Karpas-422 (cell line): Measurements from ENCODE around the gene DYNLT2. TPM values are rescaled to one million over a fixed set of nuclear protein-coding genes. Genes with fewer than 3 reads are reported as not detected.
A peak's percentile ranks its signal among the peaks of the same experiment; 100 is the strongest.

Experiments used
- DNase-seq: peaks from one replicate; pipeline ENCODE4 v3.0.0-alpha.2; 2015
- H2AFZ ChIP-seq: fragments of 200-600 bp; sonication (generic); 2 replicates; pipeline ENCODE4 v1.6.1; 2014; ENCODE audit warnings: antibody characterized with exemption, low read length, mixed read lengths
- H3K27ac ChIP-seq: fragments of 200-600 bp; sonication (generic); 2 replicates; pipeline ENCODE4 v1.5.1; 2014; ENCODE audit warnings: mild to moderate bottlenecking, low read length, moderate library complexity
- H3K27me3 ChIP-seq: fragments of 200-600 bp; sonication (generic); 2 replicates; pipeline ENCODE4 v1.6.1; 2014; ENCODE audit warnings: low read length, mixed read lengths
- H3K36me3 ChIP-seq: fragments of 200-600 bp; sonication (generic); 2 replicates; pipeline ENCODE4 v1.6.1; 2014; ENCODE audit warnings: low read length, mixed read lengths; ENCODE audit not compliant: insufficient read depth
- H3K4me1 ChIP-seq: fragments of 200-600 bp; sonication (generic); 2 replicates; pipeline ENCODE4 v1.6.1; 2014; ENCODE audit warnings: mild to moderate bottlenecking, low read length, mixed read lengths
- H3K4me2 ChIP-seq: fragments of 200-600 bp; sonication (generic); 2 replicates; pipeline ENCODE4 v1.6.1; 2014; ENCODE audit warnings: low read length, low read depth, mild to moderate bottlenecking; ENCODE audit not compliant: poor library complexity, severe bottlenecking
- H3K4me3 ChIP-seq: fragments of 200-600 bp; sonication (generic); 2 replicates; pipeline ENCODE4 v1.5.1; 2014; ENCODE audit warnings: mild to moderate bottlenecking, antibody characterized with exemption, low read length, mixed read lengths
- H3K79me2 ChIP-seq: fragments of 200-600 bp; sonication (generic); 2 replicates; pipeline ENCODE4 v1.6.1; 2014; ENCODE audit warnings: mild to moderate bottlenecking, low read length, mixed read lengths
- H3K9ac ChIP-seq: fragments of 200-600 bp; sonication (generic); 2 replicates; pipeline ENCODE4 v1.6.0; 2014; ENCODE audit warnings: low read length
- H3K9me2 ChIP-seq: fragments of 200-600 bp; sonication (generic), shearing (Covaris generic); replicated peaks from 2 replicates; pipeline ENCODE4 v1.6.0; 2014; ENCODE audit warnings: mild to moderate bottlenecking, low read length, moderate library complexity; ENCODE audit not compliant: insufficient read depth
- H3K9me3 ChIP-seq: fragments of 300-700, 200-600 bp; sonication (generic); 2 replicates; pipeline ENCODE4 v1.6.1; 2014; ENCODE audit warnings: low read length, mixed read lengths
- H4K20me1 ChIP-seq: fragments of 200-600 bp; sonication (generic); 2 replicates; pipeline ENCODE4 v1.6.1; 2014; ENCODE audit warnings: mild to moderate bottlenecking, antibody characterized with exemption, low read length, low read depth; ENCODE audit not compliant: insufficient read depth
- total RNA-seq: library from RNA; depleted of rRNA; stranded (reverse); fragments of >200 nt; shearing (Covaris generic); gene quantifications from 2 replicates; pipeline ENCODE4 v1.2.3, GENCODE V29; 2014; ENCODE audit warnings: low replicate concordance

DYNLT2 gene
- total RNA-seq, 1 experiment from 2014 or later: 5.8 TPM

DNA sequence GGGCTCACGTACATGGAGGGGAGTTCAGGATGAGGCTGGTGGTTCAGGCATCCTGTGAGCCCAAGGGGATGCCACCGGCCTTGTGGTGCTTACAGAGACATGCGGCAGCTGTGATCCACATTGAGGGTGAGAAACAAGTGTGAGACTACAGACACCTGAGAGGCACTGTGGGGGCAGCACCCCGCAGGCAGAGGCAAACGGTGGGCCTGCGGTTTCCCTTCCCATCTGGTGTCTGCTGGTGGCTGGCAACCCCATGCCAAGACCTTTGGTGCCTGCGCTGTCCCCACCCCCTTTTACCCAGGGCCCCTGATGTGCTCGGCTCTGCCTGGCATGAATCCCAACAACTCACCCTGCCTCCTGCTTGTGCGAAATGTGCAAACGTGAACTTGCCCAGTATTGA, 42.0 kb upstream of the DYNLT2 start:
- H3K9ac ChIP-seq: no peak overlapping the region
- H3K9me3 ChIP-seq: no peaks in the 10 kb centered on the region
- H3K27ac ChIP-seq: no peak overlapping the region
- H3K4me3 ChIP-seq: no peak overlapping the region
- H2AFZ ChIP-seq: no peak overlapping the region
- no peaks in the 10 kb centered on the region for H3K27me3 ChIP-seq
- H3K9me2 ChIP-seq: no peaks in the 10 kb centered on the region
- H3K4me2 ChIP-seq: no peak overlapping the region
- peaks cover 13% of the 10 kb centered on the region for H3K4me1 ChIP-seq
- no peaks in the 10 kb centered on the region for H3K36me3 ChIP-seq
- H4K20me1 ChIP-seq: no peaks in the 10 kb centered on the region
- no peak for DNase-seq
- no peaks in the 10 kb centered on the region for H3K79me2 ChIP-seq

DNA sequence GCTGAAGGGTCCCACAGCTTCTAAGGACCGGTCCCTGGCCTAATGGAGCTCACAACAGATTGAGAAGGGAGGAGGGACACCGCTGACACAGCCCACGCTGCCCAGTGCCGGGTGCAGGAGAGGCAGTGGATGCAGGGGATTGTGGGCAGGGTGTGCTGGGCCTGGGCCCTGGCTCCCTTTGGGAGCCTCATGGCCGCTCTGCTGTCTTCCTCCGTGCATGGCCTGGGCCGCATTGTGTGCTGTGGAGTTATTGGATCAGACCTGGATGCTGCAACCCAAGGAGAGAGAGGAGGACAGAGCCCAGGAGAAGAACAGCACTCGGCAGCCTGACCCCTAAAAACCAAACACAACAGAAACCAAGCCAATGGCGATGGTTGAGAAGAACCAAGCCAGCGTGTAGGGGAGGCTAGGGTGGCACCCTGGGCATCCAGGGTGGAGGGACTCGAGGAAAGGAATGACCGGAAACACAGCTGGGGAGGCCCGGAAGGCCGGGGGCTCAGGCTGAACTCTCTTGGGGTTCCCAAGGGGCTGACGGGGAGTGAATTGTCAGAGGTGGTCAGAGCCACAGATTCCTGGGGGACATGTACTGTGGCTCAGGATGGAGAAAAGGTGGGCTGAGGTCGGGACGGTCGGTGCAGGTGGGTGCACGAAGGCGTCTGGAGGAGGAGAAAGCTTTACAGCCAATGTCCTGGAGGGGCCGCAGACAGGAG, 41.1 kb upstream of the DYNLT2 start:
- Histone ChIP-seq H3K27ac (no peak overlapping the region), H3K9ac (no peak overlapping the region), H3K79me2 (no peaks in the 10 kb centered on the region), H3K9me3 (no peaks in the 10 kb centered on the region), H3K9me2 (no peaks in the 10 kb centered on the region), H3K4me2 (no peak overlapping the region), H3K4me1 (peaks cover 13% of the 10 kb centered on the region), H3K4me3 (no peak overlapping the region), H4K20me1 (no peaks in the 10 kb centered on the region), H3K36me3 (no peaks in the 10 kb centered on the region), H3K27me3 (no peaks in the 10 kb centered on the region), H2AFZ (no peak overlapping the region)
- DNase-seq: no peak

DNA sequence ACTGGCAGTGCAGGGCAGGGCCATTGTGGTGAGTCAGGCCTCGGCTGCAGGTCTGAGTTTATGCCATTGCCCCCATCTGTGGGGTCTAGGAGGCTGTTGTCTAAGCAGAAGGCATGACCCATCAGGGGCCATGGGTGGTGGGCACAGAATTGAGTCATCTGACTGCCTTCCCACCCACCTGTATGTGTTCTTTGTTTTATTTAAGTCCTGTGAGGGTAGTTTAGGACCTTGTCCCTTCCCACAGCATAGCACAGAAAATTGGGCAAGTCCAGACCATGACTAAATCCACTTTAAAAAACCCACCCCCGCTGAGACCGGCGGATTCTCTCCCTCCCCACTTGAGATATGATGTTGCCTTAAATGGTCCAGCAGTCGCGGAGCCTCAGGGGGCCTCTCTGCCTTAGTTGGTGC, 40.4 kb upstream of the DYNLT2 start:
- no peak for DNase-seq
- no peak overlapping the region for H2AFZ ChIP-seq
- peaks cover 13% of the 10 kb centered on the region for H3K4me1 ChIP-seq
- no peak overlapping the region for H3K4me3 ChIP-seq
- no peaks in the 10 kb centered on the region for H3K79me2 ChIP-seq
- no peak overlapping the region for H3K4me2 ChIP-seq
- H3K27ac ChIP-seq: no peak overlapping the region
- H3K36me3 ChIP-seq: no peaks in the 10 kb centered on the region
- no peaks in the 10 kb centered on the region for H4K20me1 ChIP-seq
- H3K9me3 ChIP-seq: no peaks in the 10 kb centered on the region
- H3K9ac ChIP-seq: no peak overlapping the region
- H3K27me3 ChIP-seq: no peaks in the 10 kb centered on the region
- H3K9me2 ChIP-seq: no peaks in the 10 kb centered on the region

DNA sequence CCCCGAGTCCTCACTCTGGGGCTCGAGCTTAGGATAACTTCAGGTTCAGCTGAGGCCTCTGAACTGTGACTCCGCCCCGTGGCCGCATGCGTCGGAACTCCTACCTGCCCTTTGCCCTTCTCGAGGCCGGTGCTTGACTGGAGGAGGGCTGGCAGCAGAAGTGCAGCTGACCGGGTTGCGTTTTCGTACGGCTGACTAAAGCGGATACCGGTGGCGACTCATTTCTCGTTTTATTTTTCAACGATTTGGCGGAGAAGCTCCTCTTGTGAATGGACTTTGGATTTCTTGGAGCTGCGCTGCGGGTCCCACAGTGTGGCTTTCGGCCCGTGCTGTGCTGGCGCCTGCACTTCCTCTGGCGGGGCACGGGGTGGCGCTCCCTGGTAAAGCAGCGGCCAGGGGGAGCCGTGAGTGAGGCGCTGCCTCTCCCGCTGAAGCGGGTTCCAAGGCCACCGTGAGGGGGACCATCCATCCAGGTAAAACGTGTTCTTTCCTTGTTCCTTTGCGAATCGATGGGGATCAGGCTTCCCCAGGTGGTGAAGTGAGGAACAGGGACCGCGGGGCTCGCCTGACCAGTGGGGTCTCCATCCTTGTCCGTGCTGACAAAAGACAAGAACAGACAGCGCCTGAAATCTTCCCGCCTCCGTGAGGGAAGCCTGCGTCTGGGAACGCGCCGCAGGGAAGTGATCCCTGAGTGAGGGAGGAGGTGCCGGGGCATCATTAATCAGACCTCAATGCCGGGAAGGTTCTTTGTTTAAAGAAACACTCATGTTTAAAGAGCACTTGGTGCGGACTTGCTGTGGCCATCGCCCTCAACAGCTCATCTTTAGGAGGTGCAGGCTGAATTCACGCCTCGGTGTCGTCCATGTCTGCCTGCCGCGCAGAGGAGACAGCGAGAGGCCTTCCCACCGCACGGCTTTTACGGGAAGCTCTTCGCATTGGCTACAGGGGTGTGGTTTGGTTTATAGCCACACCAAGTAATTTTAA, 38.9 kb upstream of the DYNLT2 start:
- peak overlapping the region; percentile 54 for H3K9ac ChIP-seq
- DNase-seq: peak; percentile 83

DNA sequence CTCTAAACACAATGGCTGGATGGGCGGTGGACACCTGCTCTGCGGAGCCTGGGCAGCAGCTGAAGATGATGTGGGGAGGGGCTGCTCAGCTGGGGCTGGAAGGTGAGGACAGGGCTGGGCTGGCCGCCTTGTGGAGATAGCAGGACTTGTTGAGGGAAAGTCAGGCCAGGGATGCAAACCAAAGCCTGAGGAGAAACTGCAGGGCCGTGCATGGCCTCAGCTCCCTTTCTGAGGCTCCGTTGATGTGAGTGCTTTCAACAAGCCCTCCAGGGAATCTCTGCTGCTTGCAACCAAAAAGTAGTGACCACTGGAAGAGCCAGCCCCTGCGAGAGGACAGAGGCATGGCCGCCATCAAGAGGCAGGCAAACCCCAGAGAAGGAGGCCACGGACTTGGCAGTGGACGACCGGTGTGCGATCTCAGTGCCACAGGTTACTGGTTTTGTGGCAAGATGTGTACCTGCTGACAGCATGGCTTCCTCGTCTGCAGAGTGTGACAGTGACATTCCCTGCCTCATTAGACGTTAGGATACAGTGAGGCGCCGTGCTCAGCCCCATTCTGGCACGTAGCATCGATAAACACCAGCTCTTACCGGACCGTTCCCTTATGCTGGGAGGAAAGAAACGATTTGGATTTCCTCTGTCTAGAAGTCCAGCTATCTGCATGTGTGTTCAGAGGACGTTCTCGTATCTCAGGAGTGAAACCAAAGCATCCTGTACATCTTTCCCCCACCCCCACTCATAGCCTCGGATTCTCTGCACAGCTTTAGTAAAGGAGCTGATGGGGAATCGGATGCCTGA, 38.0 kb upstream of the DYNLT2 start:
- no peak for DNase-seq
- peak overlapping the region; percentile 64 for H3K4me3 ChIP-seq
- H3K27ac ChIP-seq: no peak overlapping the region
- peaks cover 13% of the 10 kb centered on the region for H3K4me1 ChIP-seq
- H3K79me2 ChIP-seq: no peaks in the 10 kb centered on the region
- H3K36me3 ChIP-seq: no peaks in the 10 kb centered on the region
- no peaks in the 10 kb centered on the region for H3K9me3 ChIP-seq
- H2AFZ ChIP-seq: peak overlapping the region; percentile 77; the same call in 1 of the 2 replicates
- no peaks in the 10 kb centered on the region for H3K27me3 ChIP-seq
- peak overlapping the region; percentile 38; the same call in 1 of the 2 replicates for H3K9ac ChIP-seq
- peak overlapping the region; percentile 74 for H3K4me2 ChIP-seq
- H3K9me2 ChIP-seq: no peaks in the 10 kb centered on the region
- no peaks in the 10 kb centered on the region for H4K20me1 ChIP-seq

More for the DNA sequence above, 38.9 kb upstream of the DYNLT2 start:
- Histone ChIP-seq H3K4me1 (peaks cover 13% of the 10 kb centered on the region), H3K36me3 (no peaks in the 10 kb centered on the region), H2AFZ (peak overlapping the region; percentile 77), H3K9me3 (no peaks in the 10 kb centered on the region), H3K27ac (no peak overlapping the region), H3K4me2 (peak overlapping the region; percentile 74), H3K27me3 (no peaks in the 10 kb centered on the region), H3K79me2 (no peaks in the 10 kb centered on the region), H3K4me3 (peak overlapping the region; percentile 64), H4K20me1 (no peaks in the 10 kb centered on the region), H3K9me2 (no peaks in the 10 kb centered on the region)

DNA sequence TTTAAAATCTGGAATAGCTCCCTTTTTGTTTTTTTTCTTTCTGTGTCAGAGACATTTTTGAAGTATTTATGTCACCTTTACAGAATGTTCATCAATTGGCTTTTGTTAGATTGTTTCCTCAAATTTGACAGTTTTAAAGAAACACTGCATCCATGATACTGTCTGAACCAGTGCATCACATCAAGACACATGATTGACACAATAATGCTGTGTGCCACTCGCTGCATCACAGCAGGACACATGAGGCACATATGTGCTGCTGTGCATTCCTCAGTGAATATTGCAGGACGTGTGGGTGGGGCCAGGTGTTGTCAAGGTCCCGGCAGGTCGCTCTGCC, 37.4 kb upstream of the DYNLT2 start:
- H3K9ac ChIP-seq: no peak overlapping the region
- H4K20me1 ChIP-seq: no peaks in the 10 kb centered on the region
- H3K27ac ChIP-seq: no peak overlapping the region
- no peaks in the 10 kb centered on the region for H3K79me2 ChIP-seq
- no peaks in the 10 kb centered on the region for H3K27me3 ChIP-seq
- no peaks in the 10 kb centered on the region for H3K9me3 ChIP-seq
- no peak for DNase-seq
- no peak overlapping the region for H3K4me2 ChIP-seq
- H3K36me3 ChIP-seq: no peaks in the 10 kb centered on the region
- H3K4me1 ChIP-seq: peaks cover 13% of the 10 kb centered on the region
- no peaks in the 10 kb centered on the region for H3K9me2 ChIP-seq
- H2AFZ ChIP-seq: no peak overlapping the region
- H3K4me3 ChIP-seq: no peak overlapping the region

DNA sequence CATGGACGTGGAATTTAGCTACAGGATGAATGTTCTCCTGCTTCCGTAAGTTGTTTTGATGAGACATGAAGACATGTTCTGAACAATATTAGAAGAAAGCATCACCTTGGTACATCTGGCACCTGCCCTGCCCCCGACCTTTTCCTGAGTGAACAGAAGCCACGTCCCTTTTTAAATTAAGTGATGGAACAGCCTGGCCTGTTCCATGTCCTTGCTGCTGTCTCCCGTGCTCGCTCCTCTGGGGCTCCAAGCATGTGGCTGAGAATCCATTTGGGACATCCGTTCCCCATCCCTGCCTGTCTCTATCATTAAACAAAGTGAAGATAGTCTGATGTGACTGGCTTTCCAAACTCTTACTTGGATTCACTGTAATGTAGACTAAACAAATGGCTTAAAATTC, 36.4 kb upstream of the DYNLT2 start:
- H3K4me1 ChIP-seq: peaks cover 13% of the 10 kb centered on the region
- H3K4me2 ChIP-seq: no peak overlapping the region
- H3K9me2 ChIP-seq: no peaks in the 10 kb centered on the region
- no peak for DNase-seq
- no peak overlapping the region for H2AFZ ChIP-seq
- H3K27ac ChIP-seq: no peak overlapping the region
- no peaks in the 10 kb centered on the region for H3K79me2 ChIP-seq
- no peak overlapping the region for H3K4me3 ChIP-seq
- no peaks in the 10 kb centered on the region for H3K9me3 ChIP-seq
- no peaks in the 10 kb centered on the region for H3K36me3 ChIP-seq
- H4K20me1 ChIP-seq: no peaks in the 10 kb centered on the region
- H3K9ac ChIP-seq: no peak overlapping the region
- no peaks in the 10 kb centered on the region for H3K27me3 ChIP-seq

DNA sequence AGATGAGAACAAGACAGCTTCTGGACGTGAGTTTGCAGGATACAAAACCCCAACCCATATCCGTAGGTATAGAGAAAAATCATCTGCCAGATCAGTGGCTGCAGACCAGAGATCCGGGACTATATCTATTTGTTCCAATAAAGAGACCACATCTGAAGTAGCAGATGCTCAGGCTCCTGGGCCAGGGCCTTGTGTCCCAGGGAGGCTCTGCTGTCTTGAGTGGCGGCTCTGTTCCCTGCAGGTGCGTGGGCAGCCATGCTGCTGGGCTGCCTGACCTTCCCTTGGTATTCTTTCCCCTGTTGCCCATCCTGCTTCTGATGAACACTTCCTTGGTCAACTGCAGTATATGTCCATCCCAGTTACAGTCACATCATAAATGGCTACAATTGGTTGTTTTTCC, 35.0 kb upstream of the DYNLT2 start:
- Histone ChIP-seq H3K27ac (no peak overlapping the region), H3K9ac (no peak overlapping the region)

More for the DNA sequence above, 35.0 kb upstream of the DYNLT2 start:
- Histone ChIP-seq H3K4me3 (no peak overlapping the region), H2AFZ (no peak overlapping the region), H4K20me1 (no peaks in the 10 kb centered on the region), H3K27me3 (no peaks in the 10 kb centered on the region), H3K4me2 (no peak overlapping the region), H3K36me3 (peaks cover 2% of the 10 kb centered on the region; the same call in 1 of the 2 replicates), H3K4me1 (peaks cover 13% of the 10 kb centered on the region), H3K79me2 (no peaks in the 10 kb centered on the region), H3K9me2 (no peaks in the 10 kb centered on the region), H3K9me3 (no peaks in the 10 kb centered on the region)
- DNase-seq: no peak
